ENCODE measurements around the gene SPINDOC. TPM values are rescaled to one million over a fixed set of nuclear protein-coding genes. Genes with fewer than 3 reads are reported as not detected.
A peak's percentile ranks its signal among the peaks of the same experiment; 100 is the strongest.
"Not testable (repeated sequence)": the region's sequence is repeated elsewhere in the genome, so short reads cannot be mapped to it uniquely, and the experiment has no call there.

The SPINDOC gene
- polyA plus RNA-seq, 10 donors: 19.7 to 31.7 (median 21.2) TPM

DNA sequence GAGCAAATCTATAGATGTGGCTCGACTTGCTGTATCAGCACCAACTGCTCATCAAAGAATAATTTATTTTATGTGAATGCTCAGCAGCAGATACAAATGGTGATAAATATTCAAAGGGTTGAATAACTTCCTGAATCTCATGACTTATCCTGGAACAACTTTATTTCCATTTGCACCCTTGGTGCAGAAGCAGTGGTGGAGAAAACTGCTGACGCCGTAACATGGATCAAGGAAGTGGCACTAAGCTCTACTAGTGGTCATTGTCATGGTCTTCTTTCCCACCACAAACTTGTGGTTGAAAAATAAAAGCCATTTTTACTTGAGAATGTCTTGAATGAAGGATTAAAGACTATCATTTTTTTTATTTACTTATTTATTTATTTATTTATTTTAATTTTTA lies 40.2 kb downstream of the SPINDOC start:
- no peak for DNase-seq

DNA sequence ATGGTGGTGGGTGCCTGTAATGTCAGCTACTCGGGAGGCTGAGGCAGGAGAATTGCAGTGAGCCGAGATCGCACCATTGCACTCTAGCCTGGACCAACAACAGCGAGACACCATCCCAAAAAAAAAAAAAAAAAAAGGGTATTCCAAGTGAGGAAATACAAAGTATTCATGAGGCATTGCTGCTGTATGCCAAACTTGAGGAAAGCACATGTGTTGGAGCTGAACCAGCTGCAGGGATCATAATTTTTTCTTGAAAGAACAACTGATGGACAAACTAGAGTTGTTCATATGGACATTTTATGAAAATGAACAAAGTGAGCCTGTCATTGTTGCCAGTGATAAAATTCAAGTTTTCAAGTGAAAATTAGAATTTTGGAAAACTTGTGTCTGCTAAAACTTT lies 41.4 kb downstream of the SPINDOC start:
- DNase-seq: no peak

DNA sequence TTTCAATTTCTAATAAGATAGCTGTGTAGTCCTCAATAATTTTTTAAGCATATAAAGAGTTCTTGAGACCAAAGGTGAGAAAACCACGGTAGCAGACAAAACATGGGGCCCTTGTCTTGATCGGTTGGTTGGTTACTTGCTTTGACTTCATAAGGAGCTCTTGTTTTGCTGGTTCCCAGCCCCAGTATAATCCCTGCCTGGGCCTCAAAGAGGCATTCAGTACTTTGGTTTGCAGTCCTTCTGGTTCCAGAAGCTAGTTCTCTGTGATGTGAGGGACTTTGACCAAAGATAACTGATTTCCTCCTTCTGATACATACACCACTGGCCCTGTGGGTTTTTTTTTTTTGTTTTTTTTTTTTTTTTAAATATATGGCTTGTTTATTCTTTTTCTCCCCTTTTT lies 42.7 kb downstream of the SPINDOC start:
- no peak for DNase-seq

DNA sequence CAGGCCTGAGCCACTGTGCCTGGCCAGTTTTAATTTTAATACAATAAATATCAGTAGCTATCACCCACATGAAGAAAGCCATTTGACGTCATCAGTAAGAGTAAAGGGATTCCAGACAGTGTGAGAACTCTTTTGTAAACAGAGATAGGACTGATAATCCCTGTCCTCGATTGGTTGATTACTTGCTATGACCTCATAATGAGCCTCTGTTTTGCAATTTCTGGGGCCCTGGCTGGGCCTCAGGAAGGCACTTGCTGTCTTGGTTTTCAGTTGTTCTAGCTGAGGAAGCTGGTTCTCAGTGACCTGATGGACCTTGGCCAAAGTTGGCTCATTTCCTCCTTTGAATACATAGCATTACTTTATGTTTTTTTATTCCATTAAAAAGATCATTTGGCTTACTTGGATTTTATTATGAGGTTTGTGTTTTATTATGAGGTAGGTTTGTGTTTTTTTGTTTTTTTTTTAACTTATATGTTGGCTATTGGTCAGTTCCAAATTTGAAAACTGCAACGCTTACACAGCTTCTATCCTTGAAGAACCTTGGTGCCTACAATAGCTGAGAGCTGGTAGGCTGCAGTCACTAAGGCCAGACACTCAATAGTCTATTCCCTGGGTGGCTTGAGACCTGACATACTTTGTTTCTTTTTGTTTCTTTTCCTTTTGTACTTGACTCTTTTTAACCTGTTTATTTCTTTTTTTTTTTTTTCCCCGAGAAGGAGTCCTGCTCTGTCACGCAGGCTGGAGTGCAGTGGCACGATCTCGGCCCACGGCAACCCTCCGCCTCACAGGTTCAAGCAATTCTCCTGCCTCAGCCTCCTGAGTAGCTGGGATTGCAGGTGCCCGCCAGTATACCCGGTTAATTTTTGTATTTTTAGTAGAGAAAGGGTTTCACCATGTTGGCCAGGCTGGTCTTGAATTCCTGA lies 45.6 kb downstream of the SPINDOC start:
- DNase-seq: no peak

DNA sequence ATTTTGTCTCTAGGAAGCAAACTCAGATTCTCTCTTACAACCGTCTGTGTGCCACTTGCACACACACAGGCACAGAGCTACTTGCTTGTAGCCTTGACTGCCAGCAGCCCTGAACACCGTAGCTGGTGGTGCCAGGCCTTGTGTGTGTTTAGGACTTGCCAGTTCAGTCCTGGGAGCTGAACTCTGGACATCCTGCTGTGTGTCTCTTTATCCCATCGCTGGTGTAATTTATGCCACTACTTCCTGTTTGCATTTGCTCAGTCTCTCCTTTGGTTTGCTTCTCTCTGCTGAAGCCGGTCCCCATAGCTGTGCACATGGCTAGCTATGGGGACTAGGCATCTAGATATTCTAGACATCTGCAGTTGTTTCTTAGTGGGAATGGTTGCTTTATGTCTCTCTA lies 49.7 kb downstream of the SPINDOC start:
- no peak for DNase-seq

DNA sequence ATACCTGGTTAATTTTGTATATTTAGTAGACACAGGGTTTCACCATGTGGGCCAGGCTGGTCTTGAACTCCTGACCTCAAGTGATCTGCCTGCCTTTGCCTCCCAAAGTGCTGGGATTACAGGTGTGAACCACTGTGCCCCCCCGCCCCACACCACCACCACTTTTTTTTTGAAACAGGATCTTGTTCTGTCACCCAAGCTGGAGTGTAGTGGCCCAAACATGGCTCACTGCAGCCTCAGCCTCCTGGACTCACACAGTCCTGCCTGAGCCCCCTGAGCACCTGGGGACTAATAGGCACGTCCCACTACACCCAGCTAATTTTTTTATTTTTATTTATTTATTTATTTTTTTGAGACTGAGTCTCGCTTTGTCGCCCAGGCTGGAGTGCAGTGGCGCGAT lies 50.4 kb downstream of the SPINDOC start:
- not testable (repeated sequence) for DNase-seq

DNA sequence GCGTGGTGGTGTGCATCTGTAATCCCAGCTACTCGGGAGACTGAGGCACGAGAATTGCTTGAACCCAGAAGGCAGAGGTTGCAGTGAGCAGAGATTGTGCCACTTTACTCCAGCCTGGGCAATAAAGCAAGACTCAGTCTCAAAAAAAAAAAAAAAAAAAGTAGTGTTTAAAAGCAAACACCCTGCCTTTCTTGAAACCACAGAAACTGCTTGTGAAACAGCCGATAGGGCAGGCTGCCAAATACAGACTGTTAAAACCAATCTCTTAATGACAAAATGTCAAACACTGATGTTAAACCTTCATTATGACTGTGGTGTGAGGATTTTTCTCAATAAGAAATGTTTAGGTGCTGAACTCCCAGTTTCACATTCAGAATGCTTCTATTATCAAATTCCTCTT lies 53.0 kb downstream of the SPINDOC start:
- DNase-seq: no peak

DNA sequence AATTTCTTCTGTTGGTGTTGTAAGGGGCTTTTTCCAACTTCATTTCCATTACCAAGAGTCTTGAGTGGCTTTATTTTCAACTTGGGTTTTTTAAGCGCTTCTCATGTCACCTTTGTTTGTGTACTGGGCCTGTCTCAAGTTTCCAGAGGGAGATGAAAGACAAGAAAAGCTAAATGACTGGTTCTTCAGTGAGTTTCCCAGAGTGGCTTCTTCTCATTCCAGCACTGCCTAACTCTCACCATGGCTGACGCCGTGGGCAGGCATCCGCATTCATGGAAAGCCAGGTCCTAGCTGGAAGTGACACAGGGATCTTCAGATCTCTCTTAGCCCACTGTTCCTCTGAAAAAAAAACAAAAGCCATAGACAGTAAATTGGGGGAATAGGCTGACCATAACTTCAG lies 54.3 kb downstream of the SPINDOC start:
- DNase-seq: no peak

DNA sequence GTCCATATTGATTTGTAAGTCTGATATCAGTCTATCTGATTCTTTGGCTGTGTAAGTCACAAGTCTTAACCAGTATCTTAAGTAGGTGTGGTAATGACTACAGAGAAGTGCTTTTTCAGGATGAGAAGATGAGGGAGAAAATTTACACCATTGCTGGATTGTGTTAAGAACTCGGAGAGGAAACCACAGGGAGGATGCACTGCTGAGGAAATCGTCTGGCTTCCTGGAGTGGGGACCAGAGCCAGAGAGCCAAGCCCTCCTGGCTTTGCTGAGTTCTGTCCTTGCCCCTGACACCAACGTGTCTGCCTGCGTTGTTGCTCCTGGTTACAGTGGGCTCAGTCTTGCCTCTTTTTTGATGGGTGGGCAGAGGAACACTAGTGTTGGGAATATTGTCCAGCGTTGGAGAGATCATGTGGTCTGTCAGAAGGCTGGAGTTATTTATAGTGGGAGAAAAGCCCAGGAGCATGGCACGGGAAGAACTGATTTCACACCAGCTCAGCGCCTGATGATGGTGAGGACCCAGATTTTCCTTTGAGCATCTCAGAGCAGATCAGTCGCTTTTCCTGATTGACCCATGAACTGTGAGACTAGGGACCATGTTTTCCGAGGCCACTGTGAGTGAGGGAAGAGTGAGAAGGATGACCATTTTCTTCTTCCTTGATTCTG lies 55.3 kb downstream of the SPINDOC start:
- DNase-seq: no peak

DNA sequence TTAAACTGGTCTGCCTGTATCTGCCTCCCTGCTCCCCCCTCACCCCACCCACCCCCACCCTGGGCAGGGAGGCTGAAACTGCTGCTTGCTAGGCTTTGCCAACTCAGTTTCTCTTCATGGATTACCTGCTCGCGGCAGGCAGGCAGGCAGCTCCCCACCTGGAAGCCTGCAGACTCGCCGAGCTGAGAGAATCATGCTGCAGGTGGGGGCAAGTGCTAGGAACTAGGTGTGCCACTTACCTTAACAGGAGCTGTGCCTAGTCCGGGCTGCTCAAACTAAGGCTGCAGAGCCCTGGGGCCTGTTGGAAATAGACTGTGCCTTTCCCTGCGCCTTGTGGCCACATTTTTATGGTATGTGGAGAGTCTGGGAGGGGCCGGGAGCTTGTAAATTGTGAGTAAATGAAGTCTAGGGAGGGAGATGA lies 55.9 kb downstream of the SPINDOC start:
- DNase-seq: no peak

DNA sequence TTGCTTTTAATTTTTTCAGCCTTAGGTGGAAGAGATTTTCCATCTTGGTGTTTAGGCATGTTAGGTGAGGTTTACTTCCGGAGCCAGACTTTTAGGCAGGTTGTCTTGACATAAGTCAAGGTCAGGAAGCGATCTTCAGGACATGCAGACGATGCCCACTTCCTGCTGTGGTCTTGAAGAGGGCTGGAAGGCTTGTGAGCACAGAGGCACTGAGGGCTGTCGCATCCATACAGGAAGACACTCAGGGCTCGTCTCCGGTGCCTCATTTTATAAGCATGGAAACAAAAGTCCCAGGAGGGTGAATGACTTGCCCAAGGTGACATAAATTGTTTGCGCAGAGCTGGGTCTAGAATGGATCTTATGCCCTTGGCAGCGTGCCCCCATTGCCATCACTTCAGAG lies 56.4 kb downstream of the SPINDOC start:
- DNase-seq: no peak

DNA sequence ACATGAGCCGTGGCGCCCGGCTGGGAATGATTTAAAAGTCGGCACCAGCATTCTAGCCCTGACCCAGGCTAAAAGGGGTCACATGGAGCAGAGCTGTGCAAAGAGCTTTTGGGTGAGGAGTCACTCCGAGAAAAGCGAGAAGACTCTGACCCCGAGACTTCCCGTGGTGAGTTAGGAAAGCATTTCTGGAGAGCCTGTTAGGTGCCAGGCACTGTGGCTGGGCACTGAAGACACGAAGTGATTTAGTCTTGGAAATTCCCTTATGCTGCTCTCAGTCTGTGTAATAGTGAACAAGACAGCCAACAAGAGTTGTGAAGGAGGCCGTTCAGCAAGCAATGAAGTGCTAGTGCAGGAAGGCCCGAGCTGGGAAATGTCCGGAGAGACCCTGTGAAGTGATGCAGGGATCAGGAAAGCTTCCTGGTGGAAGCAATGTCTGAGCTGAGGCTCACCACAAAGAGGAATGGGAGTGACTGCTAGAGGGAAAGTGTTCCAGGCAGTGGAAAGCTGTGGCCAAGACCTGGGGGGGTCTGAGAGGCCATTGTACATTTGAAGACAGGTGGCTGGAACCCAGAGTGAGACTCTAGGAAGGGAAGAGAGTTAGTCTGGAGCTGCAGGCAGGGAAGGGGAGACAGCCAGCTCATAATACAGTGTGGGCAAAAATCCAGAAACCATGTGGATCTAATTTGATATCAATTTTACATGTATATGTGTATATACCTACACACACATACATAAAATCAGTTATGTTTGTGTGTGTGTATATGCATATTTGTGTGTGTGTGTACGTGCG lies 57.3 kb downstream of the SPINDOC start:
- peak in 1 of 3 donors; percentile 55 for DNase-seq

DNA sequence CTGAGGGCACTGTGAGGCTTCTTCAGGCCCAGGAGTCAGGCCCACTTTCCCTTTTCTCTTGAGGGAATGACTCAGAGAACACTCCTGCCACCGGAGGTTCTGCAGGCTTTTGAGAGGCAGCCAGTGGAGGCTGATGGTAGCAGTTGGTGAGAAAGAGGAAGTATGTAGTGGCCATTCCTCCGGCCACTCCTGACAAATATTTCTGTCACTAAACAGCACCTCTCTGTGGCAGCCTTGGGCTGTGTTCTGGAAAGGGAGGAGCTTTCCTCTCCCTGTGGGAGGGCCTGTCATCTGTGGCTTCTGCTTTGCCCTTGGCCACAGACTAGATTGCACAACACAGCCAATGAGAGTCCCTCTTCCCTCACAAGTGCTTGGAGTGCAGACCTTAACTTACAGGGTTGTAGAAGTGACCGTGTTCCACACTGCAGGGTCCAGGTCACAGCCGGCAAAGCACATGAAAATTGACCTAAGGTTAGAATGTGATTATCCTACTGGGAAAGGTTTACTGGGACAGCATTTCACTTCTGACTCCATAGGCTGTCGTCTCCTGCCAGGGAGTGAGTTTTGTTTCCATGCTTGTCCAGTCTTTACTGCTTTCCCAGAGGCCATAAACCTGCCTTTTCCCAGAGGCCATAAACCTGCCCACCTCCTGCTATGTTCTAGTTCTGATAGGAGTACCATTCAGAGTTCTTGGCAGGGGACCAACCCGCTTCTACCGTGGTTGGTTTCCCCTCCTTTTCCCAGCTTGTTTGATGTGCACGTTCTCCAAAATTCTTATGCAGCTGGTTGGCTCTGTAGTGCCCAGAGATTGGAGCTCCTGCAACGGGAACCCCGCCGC lies 58.9 kb downstream of the SPINDOC start:
- DNase-seq: peak; percentile 62 to 80 (median 76)

DNA sequence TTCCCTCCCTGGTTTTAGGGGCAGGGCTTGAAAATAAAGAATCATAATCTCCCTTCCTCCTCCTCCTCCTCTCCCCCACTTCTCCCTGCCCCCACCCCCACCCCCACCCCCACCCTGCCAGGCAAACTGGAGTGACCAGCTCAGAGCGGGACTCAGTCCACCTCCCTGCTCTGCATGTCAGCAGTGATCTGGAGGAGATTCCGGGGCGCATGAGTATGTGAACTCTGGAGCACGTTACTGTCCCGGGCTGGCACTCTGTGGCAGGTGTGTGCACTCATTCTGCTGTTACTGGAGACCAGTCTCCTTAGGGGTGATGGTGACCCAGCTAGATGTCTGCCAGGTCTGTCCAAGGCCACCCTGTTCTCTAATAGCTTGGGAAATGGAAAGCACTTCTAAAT lies 59.5 kb downstream of the SPINDOC start:
- no peak for DNase-seq

DNA sequence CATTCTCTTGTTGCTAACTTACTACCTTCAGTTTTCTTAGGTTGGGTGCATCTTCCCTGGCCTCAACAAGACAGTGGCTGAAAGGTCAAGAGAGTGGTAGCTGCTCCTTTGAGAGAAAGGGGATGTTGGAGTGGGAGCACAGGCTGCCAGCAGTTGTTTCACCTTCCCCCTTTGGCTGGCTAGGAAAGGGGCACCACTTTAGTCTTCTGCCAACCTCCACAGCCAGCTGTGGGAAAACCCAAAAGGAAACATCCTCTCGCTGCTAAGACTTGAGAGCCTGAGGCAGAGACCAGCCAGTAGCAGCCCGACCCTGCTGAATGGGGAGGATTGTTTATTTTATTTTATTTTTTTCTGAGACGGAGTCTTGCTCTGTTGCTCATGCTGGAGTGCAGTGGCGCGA lies 60.1 kb downstream of the SPINDOC start:
- DNase-seq: no peak

DNA sequence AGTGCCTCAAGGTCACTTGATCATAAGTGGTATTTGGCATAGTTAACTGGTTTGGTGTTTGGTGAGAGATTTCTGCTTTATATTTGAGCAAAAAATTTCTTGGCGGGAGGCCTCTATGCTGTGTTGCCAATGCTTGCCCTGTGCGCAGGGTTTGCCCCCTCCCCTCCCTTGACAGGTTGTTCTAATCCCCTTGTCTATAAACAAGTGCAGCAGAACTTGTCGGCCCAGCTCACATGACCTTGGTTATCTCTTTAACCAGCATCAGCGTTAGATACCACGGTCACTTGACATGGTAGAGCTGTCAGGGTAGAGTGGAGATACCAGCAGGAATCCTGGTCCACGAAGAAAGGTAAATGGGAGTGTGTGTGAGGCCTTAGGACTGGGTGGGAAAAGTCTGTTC lies 61.3 kb downstream of the SPINDOC start:
- DNase-seq: no peak

DNA sequence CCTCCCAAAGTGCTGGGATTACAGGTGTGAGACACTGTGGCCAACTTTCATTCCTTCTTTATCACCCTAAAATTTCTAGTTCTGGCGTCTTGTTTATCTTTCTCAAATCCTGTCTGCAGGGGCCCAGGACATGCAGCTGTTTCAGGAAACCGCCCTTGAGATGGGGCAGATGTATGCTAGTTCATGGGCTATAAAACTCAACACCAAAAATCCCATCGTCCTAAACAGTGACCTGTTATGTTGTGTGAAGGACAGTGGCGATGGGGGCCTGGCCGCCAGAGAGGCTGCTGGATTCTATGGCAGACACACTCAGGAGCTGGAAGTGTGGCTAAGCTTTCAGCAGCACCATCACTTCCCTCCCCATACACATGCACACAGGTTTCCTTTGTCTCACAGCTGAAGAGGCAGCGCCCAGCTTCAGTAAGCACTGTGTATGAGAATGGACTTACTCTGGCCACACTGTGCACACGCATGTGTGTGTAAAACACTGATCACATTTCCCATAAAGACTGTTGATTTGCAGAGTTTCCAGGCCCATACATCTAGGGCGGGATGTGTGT lies 62.3 kb downstream of the SPINDOC start:
- DNase-seq: no peak

DNA sequence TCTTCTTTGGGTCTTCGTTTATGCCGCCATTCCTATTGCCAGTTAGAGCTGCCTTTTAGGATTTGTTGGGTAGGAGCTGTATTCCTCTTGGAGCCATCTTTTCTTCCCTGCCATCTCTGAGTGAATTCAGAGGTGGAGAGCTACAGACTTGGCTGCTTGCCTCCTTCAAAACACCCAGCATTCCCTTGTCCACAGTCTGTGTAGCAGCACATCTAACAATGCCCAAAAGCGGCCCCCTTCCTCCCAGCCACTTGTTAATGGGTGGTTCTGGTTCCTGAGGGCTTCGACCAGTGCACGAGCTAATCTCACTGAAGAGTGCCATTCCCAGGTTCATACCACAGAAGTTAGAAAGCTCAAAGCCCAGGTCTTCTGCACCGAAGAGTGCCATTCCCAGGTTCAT lies 63.4 kb downstream of the SPINDOC start:
- no peak for DNase-seq
